ENCODE measurements around the gene PDIA4. TPM values are rescaled to one million over a fixed set of nuclear protein-coding genes. Genes with fewer than 3 reads are reported as not detected.

PDIA4 gene
- total and polyA plus RNA-seq, 11 donors = 8.4 to 84.4 (median 33.1) TPM

DNA sequence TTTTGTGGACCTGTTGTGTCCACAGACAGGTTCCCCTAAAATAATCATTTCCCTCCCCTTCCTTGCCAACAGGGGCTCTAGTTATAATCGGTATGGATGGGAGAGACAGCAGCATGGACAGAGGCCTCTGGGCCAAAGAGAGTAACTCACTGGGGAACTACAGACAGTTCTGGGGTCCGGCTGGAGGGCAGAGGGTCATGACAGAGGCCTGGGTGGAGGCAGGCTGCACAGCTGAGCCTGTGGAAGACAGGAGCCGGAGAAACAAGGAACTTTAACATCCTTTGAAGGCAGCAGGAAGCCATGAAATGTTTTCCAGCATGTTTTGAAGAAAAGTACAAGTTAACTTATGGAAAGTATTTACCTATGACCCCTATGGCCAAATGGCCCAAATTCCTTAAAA lies 68.6 kb downstream of the PDIA4 start:
- H3K9me3 ChIP-seq = no peaks in the 10 kb centered on the region
- H3K36me3 ChIP-seq = no peaks in the 10 kb centered on the region
- DNase-seq (no peak), ATAC-seq (no peak)
- no peak overlapping the region for H3K27ac ChIP-seq
- 75 to 78% (median 77%) methylated on average over 3 of the region's 3 CpGs for WGBS, 4 donors
- intact Hi-C loops (cut with DNase I) = loop anchor here (2.0 to 10.0 kb wide), 13 partner anchors 75 to 695 kb away; partner anchors contain the start of genes EZH2 (in 5 of the 10) and CUL1 (in 4 of the 10)
- peaks cover 0 to 19% (median 4%) of the 10 kb centered on the region in 12 donors for H3K4me1 ChIP-seq
- no peak overlapping the region for H3K4me3 ChIP-seq
- TF ChIP-seq POLR2A (IDR thresholded peaks at IDR 0.05) (no peak), CTCF (IDR thresholded peaks at IDR 0.05) (no peak)
- H3K27me3 ChIP-seq = no peaks in the 10 kb centered on the region

DNA sequence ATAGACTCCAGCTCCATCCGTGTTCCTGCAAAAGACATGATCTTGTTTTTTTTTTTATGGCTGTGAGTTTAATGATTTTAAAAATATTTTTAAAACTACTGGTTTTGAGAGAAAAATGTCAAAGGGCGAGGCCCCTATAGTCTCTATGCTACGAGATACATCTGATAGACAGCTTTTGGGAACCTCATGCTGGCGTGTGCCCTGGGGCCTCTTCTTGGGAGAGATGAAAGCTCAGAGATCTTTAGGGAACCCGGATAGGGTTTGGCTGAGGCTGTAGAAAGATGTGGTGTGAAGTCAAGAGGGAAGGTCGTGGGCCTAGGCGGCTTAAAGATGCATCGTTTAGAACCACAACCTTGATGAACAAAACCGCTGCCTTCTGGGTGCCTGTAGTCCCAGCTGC lies 70.2 kb downstream of the PDIA4 start:
- H3K36me3 ChIP-seq = no peaks in the 10 kb centered on the region
- no peaks in the 10 kb centered on the region for H3K9me3 ChIP-seq
- 83 to 88% (median 85%) methylated on average over 9 of the region's 9 CpGs for WGBS, 4 donors
- H3K4me3 ChIP-seq = no peak overlapping the region
- intact Hi-C loops (cut with DNase I) = loop anchor here in 1 of 10 donors (5.0 kb wide), 1 partner anchor 91 kb away; no protein-coding TSS in a partner anchor
- no peaks in the 10 kb centered on the region for H3K27me3 ChIP-seq
- H3K27ac ChIP-seq = no peak overlapping the region
- ATAC-seq = no peak
- no peak for DNase-seq
- peaks cover 0 to 5% (median 3%) of the 10 kb centered on the region in 12 donors for H3K4me1 ChIP-seq
- TF ChIP-seq CTCF (IDR thresholded peaks at IDR 0.05) (no peak), POLR2A (IDR thresholded peaks at IDR 0.05) (no peak)

- intact Hi-C loops (cut with DNase I) = loop anchor here in 1 of 10 donors (5.0 kb wide), 1 partner anchor 87 kb away; no protein-coding TSS in a partner anchor
- DNase-seq (no peak), ATAC-seq (no peak)
- 85 to 91% (median 89%) methylated on average over 3 to 10 of the region's 10 CpGs for WGBS, 4 donors
- Histone ChIP-seq H3K36me3 (no peaks in the 10 kb centered on the region), H3K27ac (no peak overlapping the region), H3K9me3 (no peaks in the 10 kb centered on the region), H3K27me3 (no peaks in the 10 kb centered on the region), H3K4me3 (no peak overlapping the region), H3K4me1 (no peaks in the 10 kb centered on the region)
- TF ChIP-seq CTCF (IDR thresholded peaks at IDR 0.05) = no peak
- TF ChIP-seq POLR2A (IDR thresholded peaks at IDR 0.05) = no peak
Observed at GRCh38 chr7:148954766-148955165, 73.5 kb downstream of the PDIA4 start.

DNA sequence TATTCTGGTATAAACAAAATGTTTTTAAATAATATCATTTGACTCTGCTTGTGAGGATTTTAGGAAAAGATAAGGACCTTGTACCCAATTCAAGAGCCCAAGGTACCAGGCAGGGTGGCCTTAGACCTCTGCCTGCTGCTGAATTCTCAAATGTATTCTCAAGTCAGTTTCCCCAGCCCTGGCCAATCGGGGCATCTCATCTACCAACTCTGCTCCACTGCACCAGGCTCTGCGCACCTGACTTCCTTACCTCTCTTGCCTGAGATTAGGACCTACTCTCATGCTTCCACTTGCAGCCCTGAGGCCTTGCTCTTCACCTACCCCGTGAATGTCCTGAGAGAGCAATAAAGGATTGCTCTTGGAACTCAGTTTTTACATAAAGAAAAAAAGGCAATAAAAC lies 74.6 kb downstream of the PDIA4 start:
- Histone ChIP-seq H3K4me3 (no peak overlapping the region), H3K27me3 (no peaks in the 10 kb centered on the region), H3K27ac (no peak overlapping the region), H3K4me1 (no peaks in the 10 kb centered on the region), H3K9me3 (no peaks in the 10 kb centered on the region), H3K36me3 (no peaks in the 10 kb centered on the region)
- TF ChIP-seq POLR2A (IDR thresholded peaks at IDR 0.05) (no peak), CTCF (IDR thresholded peaks at IDR 0.05) (no peak)
- 86 to 93% (median 91%) methylated on average over 3 of the region's 3 CpGs for WGBS, 4 donors
- ATAC-seq (no peak), DNase-seq (no peak)
- intact Hi-C loops (cut with DNase I) = no loop called here

Other genes starting within 250 kb of the PDIA4 start
- 1 to 10 TPM in 8 of 9 donors, under 1 TPM in 1; 0.82 to 5.4 (median 1.3) TPM for gene EZH2, start 144.2 kb downstream of the PDIA4 start, total RNA-seq
- gene EZH2, start 144.2 kb downstream of the PDIA4 start, polyA plus RNA-seq = 1 to 10 TPM in 1 of 2 donors, under 1 TPM in 1; 0.61 to 2.6 TPM
- 1 to 10 TPM; 2.2 to 5.3 (median 3.0) TPM for gene ZNF786, start 62.2 kb upstream of the PDIA4 start, total RNA-seq
- 1 to 10 TPM; 1.4 to 2.6 TPM for gene ZNF786, start 62.2 kb upstream of the PDIA4 start, polyA plus RNA-seq
- gene ZNF425, start 97.8 kb upstream of the PDIA4 start, total RNA-seq = 1 to 10 TPM in 3 of 9 donors, under 1 TPM in 6; 0.21 to 1.6 (median 0.92) TPM
- gene ZNF425, start 97.8 kb upstream of the PDIA4 start, polyA plus RNA-seq = under 1 TPM; 0.27 to 0.30 TPM
- gene ZNF398, start 118.9 kb upstream of the PDIA4 start, total RNA-seq = 10 to 100 TPM in 3 of 9 donors, 1 to 10 TPM in 6; 6.5 to 14.4 (median 8.9) TPM
- gene ZNF398, start 118.9 kb upstream of the PDIA4 start, polyA plus RNA-seq = 1 to 10 TPM; 2.1 to 4.9 TPM
- gene ZNF282, start 167.0 kb upstream of the PDIA4 start, total RNA-seq = 10 to 100 TPM; 11.0 to 21.4 (median 13.0) TPM
- gene ZNF282, start 167.0 kb upstream of the PDIA4 start, polyA plus RNA-seq = 10 to 100 TPM in 1 of 2 donors, 1 to 10 TPM in 1; 6.6 to 12.5 TPM
- 1 to 10 TPM; 3.4 to 6.3 (median 4.3) TPM for gene ZNF212, start 211.1 kb upstream of the PDIA4 start, total RNA-seq
- 1 to 10 TPM; 3.9 to 4.9 TPM for gene ZNF212, start 211.1 kb upstream of the PDIA4 start, polyA plus RNA-seq
- 1 to 10 TPM; 2.8 to 9.0 (median 3.4) TPM for gene ZNF783, start 233.7 kb upstream of the PDIA4 start, total RNA-seq
- 1 to 10 TPM; 3.0 to 3.3 TPM for gene ZNF783, start 233.7 kb upstream of the PDIA4 start, polyA plus RNA-seq

All from heart left ventricle (tissue), 16 donors.